ENCODE data around the gene GBX1. TPM values are rescaled to one million over a fixed set of nuclear protein-coding genes. Genes with fewer than 3 reads are reported as not detected.

The GBX1 gene
- total and polyA plus RNA-seq, 12 donors: not detected

DNA sequence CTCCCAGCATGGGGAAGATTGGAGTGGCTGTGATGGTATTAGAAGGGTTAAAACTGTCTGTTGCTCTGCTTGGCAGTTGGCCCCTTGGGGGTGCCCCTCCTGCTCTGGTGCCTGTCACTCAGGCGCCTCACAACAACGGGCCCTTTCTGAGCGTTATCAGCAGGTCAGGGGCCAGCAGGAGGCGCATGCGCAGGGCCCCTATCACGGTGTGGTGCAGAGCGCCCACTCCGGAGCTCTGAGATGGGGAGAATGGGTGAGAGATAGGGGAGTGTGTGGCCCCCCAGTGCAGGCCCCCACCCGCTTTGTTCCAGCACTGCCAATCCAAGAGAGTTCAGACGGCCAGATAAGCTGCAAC, 24.8 kb downstream of the GBX1 start:
- TF ChIP-seq, protein P1, sequence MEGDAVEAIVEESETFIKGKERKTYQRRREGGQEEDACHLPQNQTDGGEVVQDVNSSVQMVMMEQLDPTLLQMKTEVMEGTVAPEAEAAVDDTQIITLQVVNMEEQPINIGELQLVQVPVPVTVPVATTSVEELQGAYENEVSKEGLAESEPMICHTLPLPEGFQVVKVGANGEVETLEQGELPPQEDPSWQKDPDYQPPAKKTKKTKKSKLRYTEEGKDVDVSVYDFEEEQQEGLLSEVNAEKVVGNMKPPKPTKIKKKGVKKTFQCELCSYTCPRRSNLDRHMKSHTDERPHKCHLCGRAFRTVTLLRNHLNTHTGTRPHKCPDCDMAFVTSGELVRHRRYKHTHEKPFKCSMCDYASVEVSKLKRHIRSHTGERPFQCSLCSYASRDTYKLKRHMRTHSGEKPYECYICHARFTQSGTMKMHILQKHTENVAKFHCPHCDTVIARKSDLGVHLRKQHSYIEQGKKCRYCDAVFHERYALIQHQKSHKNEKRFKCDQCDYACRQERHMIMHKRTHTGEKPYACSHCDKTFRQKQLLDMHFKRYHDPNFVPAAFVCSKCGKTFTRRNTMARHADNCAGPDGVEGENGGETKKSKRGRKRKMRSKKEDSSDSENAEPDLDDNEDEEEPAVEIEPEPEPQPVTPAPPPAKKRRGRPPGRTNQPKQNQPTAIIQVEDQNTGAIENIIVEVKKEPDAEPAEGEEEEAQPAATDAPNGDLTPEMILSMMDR (IDR thresholded peaks at IDR 0.05): no peak
- TF ChIP-seq POLR2A (IDR thresholded peaks at IDR 0.05): no peak
- peak in 2 of 7 donors; percentile 2 to 36 for DNase-seq
- 68 to 83% (median 80%) methylated on average over 1 to 10 of the region's 10 CpGs for WGBS, 4 donors
- Histone ChIP-seq H3K4me3 (no peak overlapping the region), H3K27ac (no peak overlapping the region), H3K4me1 (replicated peaks in 1 of 2) (no peaks in the 10 kb centered on the region), H3K36me3 (replicated peaks in 1 of 2) (peaks cover 0 to 31% of the 10 kb centered on the region in 2 donors), H3K27me3 (no peaks in the 10 kb centered on the region), H3K9me3 (replicated peaks in 1 of 3) (no peaks in the 10 kb centered on the region)
- intact Hi-C loops (cut with DNase I): no loop called here

DNA sequence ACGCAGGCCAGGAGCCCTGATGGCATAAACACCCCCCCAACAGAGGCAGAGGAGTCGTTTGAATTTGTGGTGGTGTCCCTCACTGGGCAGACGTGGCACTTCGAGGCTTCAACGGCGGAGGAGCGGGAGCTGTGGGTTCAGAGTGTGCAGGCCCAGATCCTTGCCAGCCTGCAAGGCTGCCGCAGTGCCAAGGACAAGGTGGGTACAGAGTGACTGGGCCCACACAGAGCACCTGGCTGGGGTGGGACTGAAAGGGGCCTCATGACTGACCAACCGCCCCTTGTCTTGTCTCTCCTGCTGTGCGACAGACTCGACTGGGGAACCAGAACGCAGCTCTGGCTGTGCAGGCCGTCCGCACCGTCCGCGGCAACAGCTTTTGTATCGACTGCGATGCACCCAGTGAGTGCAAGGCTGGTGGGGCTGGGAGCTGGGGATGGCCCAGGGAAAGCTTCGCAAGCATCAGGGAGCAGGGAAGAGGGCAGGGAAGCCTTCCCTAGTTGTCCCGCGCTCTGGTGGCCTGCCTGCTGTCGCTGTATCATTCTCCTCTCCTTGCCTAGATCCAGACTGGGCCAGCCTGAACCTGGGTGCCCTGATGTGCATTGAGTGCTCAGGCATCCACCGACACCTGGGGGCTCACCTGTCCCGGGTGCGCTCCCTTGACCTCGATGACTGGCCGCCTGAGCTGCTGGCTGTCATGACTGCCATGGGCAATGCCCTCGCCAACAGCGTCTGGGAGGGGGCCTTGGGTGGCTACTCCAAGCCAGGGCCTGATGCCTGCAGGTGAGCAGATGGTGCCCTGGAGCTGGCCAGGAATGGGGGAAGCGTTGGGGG, 25.4 kb downstream of the GBX1 start:
- intact Hi-C loops (cut with DNase I): no loop called here
- Histone ChIP-seq H3K36me3 (replicated peaks in 1 of 2) (peaks cover 0 to 31% of the 10 kb centered on the region in 2 donors), H3K4me3 (no peak overlapping the region), H3K27me3 (no peaks in the 10 kb centered on the region), H3K9me3 (replicated peaks in 1 of 3) (no peaks in the 10 kb centered on the region), H3K4me1 (replicated peaks in 1 of 2) (no peaks in the 10 kb centered on the region), H3K27ac (no peak overlapping the region)
- WGBS, 4 donors: 90 to 94% (median 91%) methylated on average over 19 to 31 of the region's 31 CpGs
- DNase-seq: peak in 2 of 7 donors; percentile 9 to 46
- TF ChIP-seq, protein P1 (IDR thresholded peaks at IDR 0.05): no peak
- TF ChIP-seq POLR2A (IDR thresholded peaks at IDR 0.05): no peak

DNA sequence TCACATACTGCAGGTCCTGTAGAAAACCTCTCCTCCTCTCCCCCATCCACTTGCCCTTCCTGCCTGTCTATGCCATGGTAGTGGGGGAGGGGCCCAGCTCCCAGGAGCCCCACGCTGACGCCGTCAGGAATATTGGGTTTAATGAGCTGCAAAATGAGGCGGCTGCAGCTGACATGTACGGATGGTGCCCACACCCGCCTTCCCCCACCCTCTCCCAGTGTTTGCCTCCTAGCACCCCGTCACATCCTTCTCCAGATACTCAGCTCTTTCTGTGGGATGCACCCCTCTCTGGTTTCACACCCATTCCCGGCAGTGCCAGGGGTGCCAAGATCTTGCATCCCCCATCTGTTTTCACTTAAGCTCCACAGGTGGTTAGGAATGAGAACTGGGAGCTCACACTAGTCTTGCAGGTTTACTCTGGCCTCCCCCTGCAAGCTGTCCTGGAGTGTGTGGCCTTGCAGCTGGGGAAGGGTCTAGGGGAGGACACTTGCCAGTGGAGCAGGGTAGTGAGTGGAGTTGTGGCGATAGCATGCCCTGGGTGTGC, 26.1 kb downstream of the GBX1 start:
- 87 to 94% (median 91%) methylated on average over 8 to 9 of the region's 9 CpGs for WGBS, 4 donors
- H3K4me3 ChIP-seq: no peak overlapping the region
- TF ChIP-seq POLR2A (IDR thresholded peaks at IDR 0.05): no peak
- TF ChIP-seq, protein P1 (IDR thresholded peaks at IDR 0.05): no peak
- no peak overlapping the region for H3K27ac ChIP-seq
- DNase-seq: peak in 2 of 7 donors; percentile 8 to 43
- intact Hi-C loops (cut with DNase I): no loop called here
- H3K36me3 ChIP-seq (replicated peaks in 1 of 2): peaks cover 0 to 32% of the 10 kb centered on the region in 2 donors
- no peaks in the 10 kb centered on the region for H3K27me3 ChIP-seq
- H3K9me3 ChIP-seq (replicated peaks in 1 of 3): no peaks in the 10 kb centered on the region
- H3K4me1 ChIP-seq (replicated peaks in 1 of 2): no peaks in the 10 kb centered on the region

DNA sequence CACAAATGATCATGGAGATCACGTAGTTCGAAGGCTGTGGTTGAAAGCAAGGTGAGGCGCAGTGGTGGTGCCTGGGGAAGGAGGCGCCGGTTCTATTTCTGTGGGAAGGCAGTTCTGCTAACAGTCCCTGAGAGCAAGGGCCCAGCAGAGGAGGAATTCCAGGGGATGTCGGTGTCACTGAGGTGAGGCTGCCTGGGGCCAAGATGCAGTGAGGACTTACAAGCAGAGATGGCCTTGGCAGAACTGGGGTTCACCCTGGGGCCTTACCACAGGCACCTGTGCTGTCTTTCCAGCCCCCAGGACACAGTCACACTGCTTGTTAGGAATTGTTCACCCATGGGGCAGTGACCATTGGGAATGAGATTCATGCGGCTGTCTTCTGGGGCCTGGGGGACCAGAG, 26.7 kb downstream of the GBX1 start:
- peaks cover 0 to 38% of the 10 kb centered on the region in 2 donors for H3K36me3 ChIP-seq (replicated peaks in 1 of 2)

More for the DNA sequence above, 26.7 kb downstream of the GBX1 start:
- 93 to 97% (median 95%) methylated on average over 7 of the region's 7 CpGs for WGBS, 4 donors
- Histone ChIP-seq H3K27me3 (no peaks in the 10 kb centered on the region), H3K4me1 (replicated peaks in 1 of 2) (no peaks in the 10 kb centered on the region), H3K9me3 (replicated peaks in 1 of 3) (no peaks in the 10 kb centered on the region), H3K27ac (no peak overlapping the region), H3K4me3 (no peak overlapping the region)
- peak in 3 of 7 donors; percentile 10 to 47 (median 11) for DNase-seq
- intact Hi-C loops (cut with DNase I): no loop called here
- TF ChIP-seq, protein P1 (IDR thresholded peaks at IDR 0.05): no peak
- TF ChIP-seq POLR2A (IDR thresholded peaks at IDR 0.05): no peak

All from adrenal gland (tissue), 12 donors.